Mammary epithelial cell (primary cell): ENCODE results near the gene MSANTD2.

Source experiments
- CTCF ChIP-seq, 2 donors: IDR thresholded peaks in 1 of 2; conservative IDR thresholded peaks in 1 of 2; 2 replicates each; pipeline ENCODE4 v1.5.1; 2011 to 2012; ENCODE audit warnings: inconsistent platforms in 2 of 2, low read length in 2 of 2, mild to moderate bottlenecking in 2 of 2, control low read depth in 1 of 2, low read depth in 1 of 2; ENCODE audit not compliant: insufficient read depth in 1 of 2; ENCODE audit errors: extremely low read depth in 1 of 2
- EZH2 ChIP-seq: IDR thresholded peaks from 2 replicates; pipeline ENCODE4 v1.6.1; 2012; ENCODE audit warnings: low read length, inconsistent platforms, borderline replicate concordance

GRCh38 chr11:124812876-124813275 lies 12.7 kb upstream of the MSANTD2 start:
- TF ChIP-seq CTCF (conservative IDR thresholded peaks at IDR 0.05 in 1 of 2, IDR thresholded peaks at IDR 0.05 in 1 of 2; ENCODE audit: extremely low read depth in 1 of 2, insufficient read depth in 1 of 2, low read depth in 1 of 2, low read length in 2 of 2) (no peak), EZH2 (no peak)
